Loucy (cell line): ENCODE results near the gene EP400.
"Not testable (repeated sequence)": the region's sequence is repeated elsewhere in the genome, so short reads cannot be mapped to it uniquely, and the experiment has no call there.

Experiments
- H2AFZ ChIP-seq: fragments of 200-600 bp; sonication (generic); 2 replicates; pipeline ENCODE4 v1.6.0; 2016; ENCODE audit warnings: antibody characterized with exemption, mild to moderate bottlenecking, low read length, moderate library complexity
- H3F3A ChIP-seq: fragments of 200-600 bp; 2 replicates; pipeline ENCODE4 v1.6.0; 2016; ENCODE audit warnings: antibody characterized with exemption, low read depth, mild to moderate bottlenecking
- H3K27me3 ChIP-seq: fragments of 200-600 bp; sonication (generic); 2 replicates; pipeline ENCODE4 v1.6.1; 2014; ENCODE audit warnings: low read length, mild to moderate bottlenecking; ENCODE audit not compliant: insufficient read depth, poor library complexity, severe bottlenecking
- H3K36me3 ChIP-seq: fragments of 200-600 bp; sonication (generic); 2 replicates; pipeline ENCODE4 v1.6.1; 2016; ENCODE audit warnings: low read length; ENCODE audit not compliant: insufficient read depth
- H3K4me1 ChIP-seq: fragments of 200-600 bp; sonication (generic); 2 replicates; pipeline ENCODE4 v1.5.1; 2014; ENCODE audit warnings: low read length, mild to moderate bottlenecking; ENCODE audit not compliant: insufficient read depth, poor library complexity, severe bottlenecking
- H3K4me2 ChIP-seq: fragments of 200-600 bp; sonication (generic); 2 replicates; pipeline ENCODE4 v1.6.0; 2014; ENCODE audit warnings: antibody characterized with exemption, low read length, low read depth, mild to moderate bottlenecking; ENCODE audit not compliant: poor library complexity, severe bottlenecking
- H3K4me3 ChIP-seq: fragments of 200-600 bp; sonication (generic); 2 replicates; pipeline ENCODE4 v1.5.1; 2014; ENCODE audit warnings: low read length, mild to moderate bottlenecking, mixed read lengths; ENCODE audit not compliant: poor library complexity, severe bottlenecking
- H3K79me2 ChIP-seq: fragments of 200-600 bp; sonication (generic); 2 replicates; pipeline ENCODE4 v1.6.1; 2014; ENCODE audit warnings: low read length; ENCODE audit not compliant: insufficient read depth
- H3K9ac ChIP-seq: fragments of 200-600 bp; sonication (generic); 2 replicates; pipeline ENCODE4 v1.6.0; 2014; ENCODE audit warnings: mild to moderate bottlenecking, low read depth, low read length, moderate library complexity; ENCODE audit not compliant: poor library complexity, severe bottlenecking
- H3K9me2 ChIP-seq: fragments of 200-600 bp; sonication (generic); replicated peaks from 2 replicates; pipeline ENCODE4 v1.6.1; 2016; ENCODE audit warnings: low read depth, low read length, mixed read lengths
- H3K9me3 ChIP-seq: fragments of 200-600 bp; sonication (generic); 2 replicates; pipeline ENCODE4 v1.6.1; 2014; ENCODE audit warnings: mild to moderate bottlenecking, antibody characterized with exemption, low read length, low read depth; ENCODE audit not compliant: insufficient read depth
- H4K20me1 ChIP-seq: fragments of 200-600 bp; sonication (generic); 2 replicates; pipeline ENCODE4 v1.6.0; 2014; ENCODE audit warnings: antibody characterized with exemption, low read length, mild to moderate bottlenecking; ENCODE audit not compliant: insufficient read depth, poor library complexity, severe bottlenecking
- CTCF ChIP-seq: fragments of 200-600 bp; sonication (generic); conservative IDR thresholded peaks from 2 replicates; pipeline ENCODE4 v1.5.1; 2014; ENCODE audit warnings: mild to moderate bottlenecking, antibody characterized with exemption, low read length
- EZH2phosphoT487 ChIP-seq: fragments of 200-600 bp; IDR thresholded peaks from 2 replicates; pipeline ENCODE4 v1.6.1; 2018; ENCODE audit warnings: antibody characterized with exemption, mild to moderate bottlenecking, moderate library complexity, borderline replicate concordance

Gene EP400

GRCh38 chr12:132049876-132050275 lies 100.1 kb downstream of the EP400 start:
- Histone ChIP-seq H4K20me1 (no peaks in the 10 kb centered on the region), H3K4me1 (no peaks in the 10 kb centered on the region), H3K4me3 (no peak overlapping the region), H3K9ac (no peak overlapping the region), H3K36me3 (peaks cover 83% of the 10 kb centered on the region; the same call in 1 of the 2 replicates), H3K4me2 (no peak overlapping the region), H3K27me3 (no peaks in the 10 kb centered on the region), H3F3A (no peaks in the 10 kb centered on the region), H3K79me2 (no peaks in the 10 kb centered on the region), H3K9me2 (no peaks in the 10 kb centered on the region), H3K9me3 (no peaks in the 10 kb centered on the region), H2AFZ (no peak overlapping the region)
- no peak for TF ChIP-seq EZH2phosphoT487
- no peak for TF ChIP-seq CTCF

DNA sequence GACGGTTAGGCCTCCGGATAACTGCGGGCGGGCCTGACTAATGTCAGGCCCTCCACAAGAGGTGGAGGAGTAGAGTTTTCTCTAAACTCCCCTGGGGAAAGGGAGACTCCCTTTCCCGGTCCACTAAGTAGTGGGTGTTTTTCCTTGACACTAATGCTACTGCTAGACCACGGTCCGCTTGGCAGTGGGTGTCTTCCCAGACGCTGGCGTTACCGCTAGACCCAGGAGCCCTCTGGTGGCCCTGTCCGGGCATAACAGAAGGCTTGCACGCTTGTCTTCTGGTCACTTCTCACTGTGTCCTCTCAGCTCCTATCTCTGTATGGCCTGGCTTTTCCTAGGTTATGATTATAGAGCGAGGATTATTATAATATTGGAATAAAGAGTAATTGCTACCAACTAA lies 102.0 kb downstream of the EP400 start:
- H3K79me2 ChIP-seq, H3K9me2 ChIP-seq, H3K27me3 ChIP-seq, H2AFZ ChIP-seq, H3K4me1 ChIP-seq, H3K9ac ChIP-seq, H3F3A ChIP-seq, H3K9me3 ChIP-seq, H3K4me3 ChIP-seq, H4K20me1 ChIP-seq, H3K4me2 ChIP-seq: not testable (repeated sequence)
- TF ChIP-seq CTCF = peak; percentile 30; the same call in 1 of the 2 replicates
- H3K36me3 ChIP-seq = peaks cover 83% of the 10 kb centered on the region; the same call in 1 of the 2 replicates

GRCh38 chr12:132052196-132052932 lies 102.6 kb downstream of the EP400 start:
- Histone ChIP-seq H3K4me2 (no peak overlapping the region), H3K9me2 (no peaks in the 10 kb centered on the region), H3K36me3 (peaks cover 85% of the 10 kb centered on the region; the same call in 1 of the 2 replicates), H3K9ac (no peak overlapping the region), H2AFZ (no peak overlapping the region), H3K27me3 (no peaks in the 10 kb centered on the region), H3K9me3 (no peaks in the 10 kb centered on the region), H3K4me1 (no peaks in the 10 kb centered on the region), H3K79me2 (no peaks in the 10 kb centered on the region), H4K20me1 (no peaks in the 10 kb centered on the region), H3K4me3 (no peak overlapping the region), H3F3A (no peaks in the 10 kb centered on the region)
- no peak for TF ChIP-seq CTCF
- no peak for TF ChIP-seq EZH2phosphoT487
